ENCODE results near the gene KAZN.

GRCh38 chr1:14928412-14928811 lies 329.9 kb downstream of the KAZN start:
- TF ChIP-seq, protein P1, sequence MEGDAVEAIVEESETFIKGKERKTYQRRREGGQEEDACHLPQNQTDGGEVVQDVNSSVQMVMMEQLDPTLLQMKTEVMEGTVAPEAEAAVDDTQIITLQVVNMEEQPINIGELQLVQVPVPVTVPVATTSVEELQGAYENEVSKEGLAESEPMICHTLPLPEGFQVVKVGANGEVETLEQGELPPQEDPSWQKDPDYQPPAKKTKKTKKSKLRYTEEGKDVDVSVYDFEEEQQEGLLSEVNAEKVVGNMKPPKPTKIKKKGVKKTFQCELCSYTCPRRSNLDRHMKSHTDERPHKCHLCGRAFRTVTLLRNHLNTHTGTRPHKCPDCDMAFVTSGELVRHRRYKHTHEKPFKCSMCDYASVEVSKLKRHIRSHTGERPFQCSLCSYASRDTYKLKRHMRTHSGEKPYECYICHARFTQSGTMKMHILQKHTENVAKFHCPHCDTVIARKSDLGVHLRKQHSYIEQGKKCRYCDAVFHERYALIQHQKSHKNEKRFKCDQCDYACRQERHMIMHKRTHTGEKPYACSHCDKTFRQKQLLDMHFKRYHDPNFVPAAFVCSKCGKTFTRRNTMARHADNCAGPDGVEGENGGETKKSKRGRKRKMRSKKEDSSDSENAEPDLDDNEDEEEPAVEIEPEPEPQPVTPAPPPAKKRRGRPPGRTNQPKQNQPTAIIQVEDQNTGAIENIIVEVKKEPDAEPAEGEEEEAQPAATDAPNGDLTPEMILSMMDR (IDR thresholded peaks at IDR 0.05): no peak
- TF ChIP-seq POLR2A (IDR thresholded peaks at IDR 0.05) (no peak), POLR2AphosphoS5 (IDR thresholded peaks at IDR 0.05) (no peak)
